ENCODE results near the gene SLC12A7. TPM values are rescaled to one million over a fixed set of nuclear protein-coding genes. Genes with fewer than 3 reads are reported as not detected.
A peak's percentile ranks its signal among the peaks of the same experiment; 100 is the strongest.

Gene SLC12A7
- total RNA-seq, 1 donor from 2014 or later: 80.8 TPM

DNA sequence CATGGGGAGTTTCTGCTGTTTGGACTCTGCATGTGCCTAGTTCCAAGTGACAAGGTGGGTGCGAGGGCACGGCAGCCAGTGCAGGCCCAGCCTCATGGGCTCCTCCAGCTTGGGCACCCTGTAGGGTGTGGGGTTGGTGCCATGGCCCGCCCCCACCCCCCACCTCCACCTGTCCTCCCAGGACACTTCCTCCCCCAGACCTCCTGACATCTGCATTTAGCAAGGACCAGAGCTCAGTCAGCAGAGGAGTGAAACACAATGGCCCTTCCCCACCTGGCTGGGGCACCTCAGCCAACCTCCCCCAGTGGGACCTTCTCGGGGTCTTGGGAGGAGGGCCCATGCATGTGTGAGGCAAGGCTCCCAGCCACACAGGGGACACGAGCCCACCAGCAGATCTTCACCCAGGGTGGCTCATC is 105.2 kb downstream of the SLC12A7 start:
- Mint-ChIP-seq H3K4me3 (ENCODE audit: low read depth) (peak overlapping the region; percentile 19), H3K9me3 (ENCODE audit: low read depth) (no peaks in the 10 kb centered on the region), H3K27me3 (peaks cover 49% of the 10 kb centered on the region), H3K27ac (no peak overlapping the region), H3K36me3 (ENCODE audit: insufficient read depth) (no peaks in the 10 kb centered on the region), H3K4me1 (ENCODE audit: low read depth) (peaks cover 22% of the 10 kb centered on the region)
- TF ChIP-seq, protein P1, sequence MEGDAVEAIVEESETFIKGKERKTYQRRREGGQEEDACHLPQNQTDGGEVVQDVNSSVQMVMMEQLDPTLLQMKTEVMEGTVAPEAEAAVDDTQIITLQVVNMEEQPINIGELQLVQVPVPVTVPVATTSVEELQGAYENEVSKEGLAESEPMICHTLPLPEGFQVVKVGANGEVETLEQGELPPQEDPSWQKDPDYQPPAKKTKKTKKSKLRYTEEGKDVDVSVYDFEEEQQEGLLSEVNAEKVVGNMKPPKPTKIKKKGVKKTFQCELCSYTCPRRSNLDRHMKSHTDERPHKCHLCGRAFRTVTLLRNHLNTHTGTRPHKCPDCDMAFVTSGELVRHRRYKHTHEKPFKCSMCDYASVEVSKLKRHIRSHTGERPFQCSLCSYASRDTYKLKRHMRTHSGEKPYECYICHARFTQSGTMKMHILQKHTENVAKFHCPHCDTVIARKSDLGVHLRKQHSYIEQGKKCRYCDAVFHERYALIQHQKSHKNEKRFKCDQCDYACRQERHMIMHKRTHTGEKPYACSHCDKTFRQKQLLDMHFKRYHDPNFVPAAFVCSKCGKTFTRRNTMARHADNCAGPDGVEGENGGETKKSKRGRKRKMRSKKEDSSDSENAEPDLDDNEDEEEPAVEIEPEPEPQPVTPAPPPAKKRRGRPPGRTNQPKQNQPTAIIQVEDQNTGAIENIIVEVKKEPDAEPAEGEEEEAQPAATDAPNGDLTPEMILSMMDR (IDR thresholded peaks at IDR 0.05; ENCODE audit: unreplicated experiment): no peak
- no peak for DNase-seq (ENCODE audit: low spot score, unreplicated experiment)

DNA sequence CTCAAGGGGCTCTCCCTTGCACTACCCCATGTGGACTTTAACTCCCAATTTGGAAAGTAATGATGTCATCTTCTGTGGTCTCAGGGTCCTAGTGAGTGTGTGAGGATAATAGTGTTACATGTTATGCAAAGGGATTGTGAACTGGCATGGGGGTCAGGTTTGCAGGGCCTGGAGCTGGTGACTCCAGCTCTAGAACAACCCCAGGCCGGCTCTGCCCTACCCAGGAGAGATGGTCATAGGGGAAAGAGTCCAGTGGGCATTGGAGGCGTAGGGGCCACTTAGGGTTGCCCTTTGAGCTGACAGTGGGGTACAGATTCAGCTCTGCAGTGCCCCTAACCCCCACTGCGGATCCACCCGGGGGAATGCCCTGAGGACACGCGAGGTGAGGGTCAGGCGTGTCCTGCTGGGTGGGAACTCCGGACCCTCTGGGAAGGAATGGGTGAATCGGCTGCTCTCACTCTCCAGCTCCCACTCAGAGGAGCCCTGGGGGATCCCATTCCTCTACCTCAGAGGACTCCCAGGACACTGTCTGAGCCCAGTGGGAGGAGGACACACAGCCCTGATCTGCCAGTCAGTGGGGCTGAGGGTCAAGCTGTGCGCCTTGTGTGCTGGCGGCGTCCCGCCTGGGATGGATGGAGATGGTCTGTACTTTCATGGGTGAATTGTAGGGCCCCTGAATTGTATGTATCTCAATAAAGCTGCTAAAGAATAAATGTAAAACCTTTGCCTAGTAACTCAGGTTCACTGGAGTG is 105.8 kb downstream of the SLC12A7 start:
- peak; percentile 8 for DNase-seq (ENCODE audit: low spot score, unreplicated experiment)
- Mint-ChIP-seq H3K4me3 (ENCODE audit: low read depth) (peak overlapping the region; percentile 46), H3K9me3 (ENCODE audit: low read depth) (no peaks in the 10 kb centered on the region), H3K27ac (no peak overlapping the region), H3K27me3 (peaks cover 49% of the 10 kb centered on the region), H3K4me1 (ENCODE audit: low read depth) (peaks cover 18% of the 10 kb centered on the region), H3K36me3 (ENCODE audit: insufficient read depth) (no peaks in the 10 kb centered on the region)
- TF ChIP-seq, protein P1 (IDR thresholded peaks at IDR 0.05; ENCODE audit: unreplicated experiment): no peak

GRCh38 chr5:1005249-1005851 is 106.5 kb downstream of the SLC12A7 start:
- peak; percentile 12 for DNase-seq (ENCODE audit: low spot score, unreplicated experiment)
- Mint-ChIP-seq H3K27ac (no peak overlapping the region), H3K36me3 (ENCODE audit: insufficient read depth) (no peaks in the 10 kb centered on the region), H3K4me1 (ENCODE audit: low read depth) (peaks cover 11% of the 10 kb centered on the region), H3K4me3 (ENCODE audit: low read depth) (no peak overlapping the region), H3K27me3 (peaks cover 52% of the 10 kb centered on the region), H3K9me3 (ENCODE audit: low read depth) (no peaks in the 10 kb centered on the region)
- TF ChIP-seq, protein P1 (IDR thresholded peaks at IDR 0.05; ENCODE audit: unreplicated experiment): no peak

DNA sequence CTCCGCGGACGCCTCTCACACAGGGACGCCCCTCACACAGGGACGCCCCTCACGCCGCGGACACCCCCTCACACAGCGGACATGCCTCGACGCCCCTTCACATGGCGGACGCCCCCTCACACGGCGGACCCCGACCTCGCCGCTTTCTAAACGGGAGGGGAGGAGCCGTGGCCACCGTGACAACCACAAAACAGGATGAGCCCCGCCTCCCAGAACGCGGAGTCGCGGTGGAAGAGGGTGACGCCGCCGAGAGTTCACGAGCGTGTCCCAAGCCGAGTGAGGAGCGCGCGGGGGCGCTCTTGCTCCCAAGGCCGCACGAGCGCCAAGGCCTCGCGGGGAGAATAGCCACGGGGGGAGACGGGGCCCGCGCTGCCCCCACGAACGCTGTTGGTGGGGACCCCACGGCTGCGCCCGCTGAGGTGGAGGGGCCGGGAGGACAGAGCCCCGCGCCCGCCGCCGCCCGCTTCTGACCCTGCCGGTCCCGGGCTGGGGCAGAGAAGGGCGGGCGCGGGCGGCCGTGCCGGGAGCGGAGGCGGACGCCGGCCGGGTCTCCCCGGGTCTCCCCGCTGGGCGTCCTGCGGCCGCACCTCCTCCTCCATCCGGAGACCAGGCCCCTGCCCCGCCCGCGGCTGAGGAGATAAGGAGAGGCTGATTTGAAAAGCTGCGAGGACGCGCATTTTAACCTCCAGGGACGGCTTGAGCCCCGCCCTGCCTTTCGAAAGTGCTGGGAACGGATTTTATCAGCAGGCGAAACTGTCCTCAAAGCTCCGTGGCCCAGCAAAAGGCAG is 107.2 kb downstream of the SLC12A7 start:
- DNase-seq (ENCODE audit: low spot score, unreplicated experiment): peak; percentile 46
- Mint-ChIP-seq H3K4me3 (ENCODE audit: low read depth) (peak overlapping the region; percentile 69), H3K27ac (peak overlapping the region; percentile 64), H3K9me3 (ENCODE audit: low read depth) (no peaks in the 10 kb centered on the region), H3K27me3 (peaks cover 53% of the 10 kb centered on the region), H3K36me3 (ENCODE audit: insufficient read depth) (no peaks in the 10 kb centered on the region), H3K4me1 (ENCODE audit: low read depth) (peaks cover 4% of the 10 kb centered on the region)
- TF ChIP-seq, protein P1 (IDR thresholded peaks at IDR 0.05; ENCODE audit: unreplicated experiment): peak; percentile 58

DNA sequence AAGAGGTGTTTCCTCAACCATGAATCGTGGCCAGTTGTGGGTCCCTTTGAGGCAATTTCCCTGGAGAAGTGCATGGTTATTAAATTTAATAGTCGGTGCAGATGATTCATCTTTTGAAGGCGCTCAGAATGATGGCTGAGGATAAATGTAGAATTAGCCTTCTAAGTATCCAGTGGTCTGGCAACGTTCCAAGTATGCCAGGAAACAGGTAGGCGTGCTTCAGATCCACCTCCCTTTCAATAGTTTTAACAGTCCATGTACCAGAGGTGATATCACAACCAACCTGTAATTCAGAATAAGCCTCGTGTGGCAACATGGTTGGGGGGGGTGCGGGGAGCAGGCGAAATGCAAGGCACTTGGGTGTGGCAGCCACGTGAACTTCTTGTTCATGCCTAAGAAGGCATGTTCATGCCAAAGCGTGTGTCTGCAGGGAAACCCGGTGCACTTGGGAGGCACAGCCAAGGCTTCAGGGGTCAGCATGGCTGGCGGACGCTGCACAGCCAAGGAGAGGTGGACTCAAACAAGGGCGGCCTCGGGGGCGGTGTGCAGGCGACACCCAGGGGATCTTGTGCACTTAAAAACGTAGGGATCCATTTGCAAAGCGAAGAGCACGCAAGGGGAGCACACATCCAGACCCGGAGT is 108.4 kb downstream of the SLC12A7 start:
- Mint-ChIP-seq H3K4me3 (ENCODE audit: low read depth) (peak overlapping the region; percentile 31), H3K9me3 (ENCODE audit: low read depth) (no peaks in the 10 kb centered on the region), H3K4me1 (ENCODE audit: low read depth) (peaks cover 3% of the 10 kb centered on the region), H3K36me3 (ENCODE audit: insufficient read depth) (no peaks in the 10 kb centered on the region), H3K27me3 (peaks cover 61% of the 10 kb centered on the region), H3K27ac (no peak overlapping the region)
- no peak for DNase-seq (ENCODE audit: low spot score, unreplicated experiment)
- TF ChIP-seq, protein P1 (IDR thresholded peaks at IDR 0.05; ENCODE audit: unreplicated experiment): no peak
